Common myeloid progenitor, CD34-positive (primary cell): ENCODE measurements around the gene ACR.

ENCODE experiments used
- CTCF ChIA-PET: fragments of 350-600 bp; sonication (Branson Sonifier 250); formaldehyde crosslinking; loops from one replicate; lab custom pipeline; 2021; ENCODE audit warnings: antibody characterized with exemption; lab: Charles Lee
- POLR2A ChIA-PET: fragments of 350-600 bp; sonication (Branson Sonifier 250); formaldehyde crosslinking; loops from one replicate; lab custom pipeline; 2021; ENCODE audit warnings: antibody characterized with exemption; lab: Charles Lee
- DNase-seq, 3 donors: peaks; one replicate each; pipeline versions ENCODE4 v3.0.0 to v3.0.0-alpha.2; 2013
- H3K27ac ChIP-seq, 2 experiments: 1 replicate in 1 of 2; 2 replicates in 1 of 2; pipeline ENCODE4 v1.7.0; 2013; ENCODE audit warnings: inconsistent platforms in 2 of 2, low read length in 2 of 2, mild to moderate bottlenecking in 2 of 2, low read depth in 1 of 2, moderate library complexity in 1 of 2; ENCODE audit not compliant: severe bottlenecking in 2 of 2, insufficient read depth in 1 of 2, poor library complexity in 1 of 2
- H3K27me3 ChIP-seq, 5 experiments: replicated peaks in 2 of 5; 1 replicate in 3 of 5; 2 replicates in 2 of 5; pipeline versions ENCODE4 v1.6.1 to v1.7.0; 2013; ENCODE audit warnings: low read length in 4 of 5, mild to moderate bottlenecking in 2 of 5, moderate library complexity in 2 of 5, inconsistent platforms in 1 of 5; ENCODE audit not compliant: insufficient read depth in 5 of 5, control insufficient read depth in 4 of 5
- H3K36me3 ChIP-seq, 4 experiments: 1 replicate in 2 of 4; 2 replicates in 2 of 4; pipeline versions ENCODE4 v1.6.1 to v1.7.0; 2013; ENCODE audit warnings: low read length in 3 of 4, control low read depth in 1 of 4, mild to moderate bottlenecking in 1 of 4; ENCODE audit not compliant: control insufficient read depth in 4 of 4, insufficient read depth in 4 of 4
- H3K4me1 ChIP-seq, 4 experiments: 1 replicate in 3 of 4; 2 replicates in 1 of 4; pipeline versions ENCODE4 v1.6.1 to v1.7.1; 2013; ENCODE audit warnings: low read length in 3 of 4, mild to moderate bottlenecking in 3 of 4, control low read depth in 1 of 4, inconsistent platforms in 1 of 4, moderate library complexity in 1 of 4; ENCODE audit not compliant: control insufficient read depth in 4 of 4, insufficient read depth in 4 of 4; ENCODE audit errors: control extremely low read depth in 1 of 4
- H3K4me3 ChIP-seq, 7 experiments: 1 replicate in 4 of 7; 2 replicates in 3 of 7; pipeline versions ENCODE4 v1.5.1 to v1.7.0; 2013; ENCODE audit warnings: mild to moderate bottlenecking in 7 of 7, low read length in 6 of 7, moderate library complexity in 6 of 7, inconsistent platforms in 2 of 7, low read depth in 2 of 7, control low read depth in 1 of 7; ENCODE audit not compliant: insufficient read depth in 4 of 7, control insufficient read depth in 1 of 7; ENCODE audit errors: extremely low read depth in 1 of 7
- H3K9me3 ChIP-seq, 5 experiments: 1 replicate in 4 of 5; 2 replicates in 1 of 5; pipeline versions ENCODE4 v1.6.1 to v1.7.1; 2013; ENCODE audit warnings: low read length in 4 of 5, mild to moderate bottlenecking in 2 of 5, inconsistent platforms in 1 of 5, low read depth in 1 of 5, moderate library complexity in 1 of 5; ENCODE audit not compliant: control insufficient read depth in 4 of 5, insufficient read depth in 2 of 5; ENCODE audit errors: control extremely low read depth in 1 of 5
- WGBS: methylation state at CpG from one replicate; pipeline ENCODE4 v1.1.5; 2013; ENCODE audit not compliant: insufficient coverage; 5-methylcytosine and 5-hydroxymethylcytosine counted together

ACR gene

DNA sequence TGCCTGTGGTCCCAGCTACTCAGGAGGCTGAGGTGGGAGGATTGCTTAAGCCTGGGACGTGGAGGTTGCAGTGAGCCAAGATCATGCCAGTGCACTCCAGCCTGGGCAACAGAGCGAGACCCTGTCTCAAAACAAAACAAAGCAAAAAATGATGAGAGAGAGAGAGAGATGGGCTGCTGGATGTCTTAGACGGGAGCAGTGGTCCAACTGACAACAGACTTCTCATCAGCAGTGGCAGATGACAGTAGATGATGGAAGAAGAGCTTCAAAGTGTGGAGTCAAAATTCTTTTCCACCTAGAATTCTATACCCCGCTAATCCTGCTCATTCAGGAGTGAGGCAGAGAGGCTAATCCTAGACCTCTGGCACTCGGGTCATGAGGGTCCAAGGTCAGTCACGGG, 29.0 kb upstream of the ACR start:
- Histone ChIP-seq H3K27ac (no peak overlapping the region), H3K9me3 (no peaks in the 10 kb centered on the region), H3K4me1 (no peaks in the 10 kb centered on the region), H3K36me3 (peaks cover 0 to 94% (median 70%) of the 10 kb centered on the region in 4 experiments), H3K4me3 (no peak overlapping the region), H3K27me3 (no peaks in the 10 kb centered on the region)
- ChIA-PET POLR2A (no interaction called here), CTCF (interaction anchor here (1.6 kb wide), 1 partner anchor 9 kb away, joined by 5 read pairs; no protein-coding TSS in a partner anchor)
- WGBS, result 98% methylated on average over 4 of the region's 6 CpGs
- no peak for DNase-seq

DNA sequence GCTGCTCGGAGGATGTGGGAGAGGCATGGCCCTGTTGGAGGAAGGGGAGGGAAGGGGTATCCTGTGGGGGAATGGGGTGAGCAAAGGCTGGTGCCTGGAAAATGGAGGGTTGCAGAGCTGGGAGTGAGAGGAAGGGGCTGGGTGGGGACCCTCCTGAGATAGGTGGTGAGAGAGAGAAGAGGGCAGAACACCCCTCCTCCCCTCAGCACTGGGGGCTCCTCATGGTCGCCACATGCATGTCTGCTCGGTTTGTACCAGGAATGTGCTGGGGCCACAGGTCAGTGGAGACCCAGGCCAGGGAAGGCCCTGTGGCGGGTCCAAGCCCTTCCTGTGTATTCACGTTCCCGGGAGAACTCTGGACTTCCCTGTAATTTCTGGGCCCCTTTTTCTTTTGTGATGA, 27.8 kb upstream of the ACR start:
- H3K4me1 ChIP-seq, result no peaks in the 10 kb centered on the region
- peaks cover 0 to 93% (median 68%) of the 10 kb centered on the region in 4 experiments for H3K36me3 ChIP-seq
- POLR2A ChIA-PET, result no interaction called here
- H3K9me3 ChIP-seq, result no peaks in the 10 kb centered on the region
- H3K4me3 ChIP-seq, result no peak overlapping the region
- 100% methylated on average over 3 of the region's 6 CpGs for WGBS
- no peak for DNase-seq
- CTCF ChIA-PET, result interaction anchor here (1.6 kb wide), 1 partner anchor 10 kb away, joined by 5 read pairs; no protein-coding TSS in a partner anchor
- no peaks in the 10 kb centered on the region for H3K27me3 ChIP-seq
- H3K27ac ChIP-seq, result no peak overlapping the region

DNA sequence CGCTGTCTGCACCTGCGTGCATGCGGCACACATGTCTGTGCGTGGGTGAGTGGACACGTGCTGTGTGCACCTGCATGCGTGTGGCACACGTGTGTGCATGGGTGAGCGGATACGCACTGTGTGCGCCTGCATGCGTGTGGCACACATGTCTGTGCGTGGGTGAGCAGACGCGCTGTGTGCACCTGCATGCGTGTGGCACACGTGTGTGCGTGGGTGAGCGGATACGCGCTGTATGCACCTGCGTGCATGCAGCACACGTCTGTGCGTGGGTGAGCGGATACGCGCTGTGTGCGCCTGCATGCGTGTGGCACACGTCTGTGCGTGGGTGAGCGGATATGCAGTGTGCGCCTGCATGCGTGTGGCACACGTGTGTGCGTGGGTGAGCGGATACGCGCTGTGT, 27.1 kb upstream of the ACR start:
- H3K27me3 ChIP-seq, result no peaks in the 10 kb centered on the region
- no peak overlapping the region for H3K4me3 ChIP-seq
- no peak for DNase-seq
- ChIA-PET CTCF (no interaction called here), POLR2A (no interaction called here)
- no peaks in the 10 kb centered on the region for H3K4me1 ChIP-seq
- peaks cover 0 to 92% (median 70%) of the 10 kb centered on the region in 4 experiments for H3K36me3 ChIP-seq
- H3K27ac ChIP-seq, result no peak overlapping the region
- 98% methylated on average over 37 of the region's 38 CpGs for WGBS
- no peaks in the 10 kb centered on the region for H3K9me3 ChIP-seq

DNA sequence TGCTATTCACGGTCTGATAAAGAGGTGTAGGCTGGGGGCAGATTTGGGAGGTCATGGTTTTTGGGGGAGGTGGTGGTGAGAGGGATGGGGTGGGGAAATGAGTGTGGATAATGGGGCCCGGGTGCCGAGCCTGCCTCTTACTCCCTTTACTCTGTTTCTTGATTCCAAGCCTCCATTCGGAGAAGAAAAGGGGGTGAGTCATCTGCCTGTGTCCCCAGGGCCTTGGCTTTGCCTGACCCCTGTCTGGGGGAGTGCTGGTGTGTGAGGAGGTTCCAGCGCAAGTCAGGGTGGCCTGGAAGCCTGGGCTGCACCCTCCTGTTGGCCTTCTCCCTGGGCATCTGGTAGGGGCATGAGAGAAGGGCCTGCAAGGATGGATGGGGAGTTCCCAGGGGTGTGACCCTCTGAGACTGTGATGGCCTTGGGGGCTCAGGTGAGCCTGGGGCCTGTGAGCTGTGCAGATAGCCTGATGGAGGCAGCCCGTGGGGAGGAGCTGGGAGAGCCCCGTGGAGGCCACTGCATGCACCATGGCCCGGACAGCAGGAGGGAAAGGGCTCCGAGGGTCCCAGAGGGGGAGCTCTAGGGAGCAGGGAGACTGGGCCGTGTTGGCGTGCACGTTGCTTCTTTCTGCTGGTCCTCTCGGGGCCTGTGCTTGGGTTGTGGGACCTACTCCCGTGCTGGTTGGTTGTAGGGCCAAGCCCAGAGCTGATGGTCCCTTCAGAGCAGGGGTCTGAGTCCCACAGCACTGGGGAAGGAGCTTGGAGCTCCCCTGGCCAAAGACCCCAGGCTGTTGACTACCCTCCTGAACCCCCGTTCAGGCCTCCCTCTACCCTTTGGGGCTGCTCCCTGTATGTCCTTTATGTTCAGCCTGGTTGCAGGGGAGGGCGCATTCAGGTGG, 26.3 kb upstream of the ACR start:
- H3K27ac ChIP-seq, result no peak overlapping the region
- no peaks in the 10 kb centered on the region for H3K9me3 ChIP-seq
- no peak for DNase-seq
- no peaks in the 10 kb centered on the region for H3K4me1 ChIP-seq
- POLR2A ChIA-PET, result no interaction called here
- peaks cover 2 to 92% (median 71%) of the 10 kb centered on the region in 4 experiments for H3K36me3 ChIP-seq
- H3K27me3 ChIP-seq, result no peaks in the 10 kb centered on the region
- 96% methylated on average over 13 of the region's 16 CpGs for WGBS
- CTCF ChIA-PET, result no interaction called here
- no peak overlapping the region for H3K4me3 ChIP-seq

DNA sequence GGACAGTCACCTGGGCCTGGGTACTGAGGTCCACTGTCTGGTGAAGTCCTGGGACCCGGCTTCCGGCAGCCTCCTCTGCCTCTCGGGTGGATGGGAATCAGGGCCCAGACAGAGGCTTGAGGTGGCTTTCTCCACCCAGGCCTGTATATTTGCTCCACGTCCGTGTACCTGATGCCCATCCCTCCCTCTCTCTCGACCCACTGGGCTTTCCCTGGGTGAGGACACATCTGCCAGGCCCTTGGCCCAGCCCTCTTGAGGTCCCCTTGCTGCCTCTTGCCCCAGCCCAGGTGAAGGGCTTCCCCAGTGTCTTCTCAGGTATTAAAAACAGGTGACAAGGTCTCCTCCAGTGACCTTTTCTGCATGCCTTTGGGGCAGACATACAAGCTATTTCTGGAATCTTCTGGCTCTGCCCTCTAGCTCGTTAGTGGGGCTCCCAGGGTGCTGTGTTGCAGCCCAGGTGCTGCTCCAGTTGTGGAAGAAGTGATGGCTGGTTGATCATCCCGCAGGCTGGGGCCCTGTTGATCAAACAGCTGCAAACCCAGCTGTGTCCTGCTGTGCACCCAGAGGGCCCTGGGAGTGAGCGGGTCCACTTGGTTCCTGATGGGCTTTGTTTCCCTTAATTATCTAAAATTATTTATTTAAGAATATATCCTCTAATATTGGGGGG, 25.5 kb upstream of the ACR start:
- H3K36me3 ChIP-seq, result peaks cover 6 to 95% (median 73%) of the 10 kb centered on the region in 4 experiments
- ChIA-PET CTCF (no interaction called here), POLR2A (no interaction called here)
- no peak for DNase-seq
- 96% methylated on average over 8 of the region's 9 CpGs for WGBS
- H3K4me3 ChIP-seq, result no peak overlapping the region
- H3K27ac ChIP-seq, result no peak overlapping the region
- no peaks in the 10 kb centered on the region for H3K9me3 ChIP-seq
- H3K27me3 ChIP-seq, result no peaks in the 10 kb centered on the region
- H3K4me1 ChIP-seq, result no peaks in the 10 kb centered on the region

DNA sequence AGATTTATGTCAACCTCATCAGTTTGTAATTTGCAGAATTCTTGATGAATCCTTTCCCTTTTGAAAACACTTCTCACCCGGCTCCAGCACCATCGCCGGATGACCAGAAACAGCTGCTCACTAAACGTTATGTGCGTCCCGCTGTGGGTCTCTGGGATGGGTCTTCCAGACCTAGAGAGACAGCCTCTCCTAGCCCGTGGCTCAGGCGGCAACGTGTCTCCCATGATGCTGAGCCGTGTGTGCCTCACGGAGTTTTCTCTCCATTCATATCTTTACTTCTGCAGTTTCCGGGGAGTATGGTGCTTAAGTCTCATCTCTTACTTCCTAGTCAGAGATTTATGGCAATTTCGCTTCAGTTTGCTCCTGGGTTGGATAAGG, 25.0 kb upstream of the ACR start:
- ChIA-PET CTCF (no interaction called here), POLR2A (no interaction called here)
- 95% methylated on average over 6 of the region's 13 CpGs for WGBS
- no peak overlapping the region for H3K4me3 ChIP-seq
- H3K9me3 ChIP-seq, result no peaks in the 10 kb centered on the region
- H3K4me1 ChIP-seq, result no peaks in the 10 kb centered on the region
- peaks cover 6 to 97% (median 75%) of the 10 kb centered on the region in 4 experiments for H3K36me3 ChIP-seq
- H3K27me3 ChIP-seq, result no peaks in the 10 kb centered on the region
- no peak for DNase-seq
- H3K27ac ChIP-seq, result no peak overlapping the region

DNA sequence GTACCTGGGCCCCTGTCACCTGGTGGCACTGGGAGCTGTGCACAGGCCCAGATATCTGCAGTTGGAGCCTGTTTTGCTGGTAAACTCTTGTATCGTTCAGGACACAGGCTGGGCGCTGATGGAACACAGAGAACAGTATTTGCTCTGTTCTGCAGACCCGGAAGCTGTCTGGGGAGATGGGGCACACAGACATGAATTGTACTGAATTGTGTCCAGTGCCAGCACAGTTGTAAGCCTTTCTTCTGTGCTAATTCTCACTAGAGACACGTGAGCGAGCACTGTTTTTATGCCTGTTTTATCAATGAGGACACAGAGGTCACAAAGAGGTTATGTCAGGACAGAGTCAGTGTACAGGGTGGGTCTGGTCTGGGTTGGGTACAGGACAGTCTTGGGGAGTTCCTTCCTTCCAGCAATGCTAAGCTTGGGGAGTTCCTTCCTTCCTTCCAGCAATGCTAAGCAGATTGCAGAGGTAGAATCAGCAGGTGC, 24.4 kb upstream of the ACR start:
- no peak overlapping the region for H3K4me3 ChIP-seq
- CTCF ChIA-PET, result no interaction called here
- no peak for DNase-seq
- POLR2A ChIA-PET, result no interaction called here
- no peaks in the 10 kb centered on the region for H3K9me3 ChIP-seq
- H3K36me3 ChIP-seq, result peaks cover 6 to 96% (median 75%) of the 10 kb centered on the region in 4 experiments
- no peak overlapping the region for H3K27ac ChIP-seq
- no peaks in the 10 kb centered on the region for H3K27me3 ChIP-seq
- WGBS, result 98% methylated on average over 4 of the region's 5 CpGs
- H3K4me1 ChIP-seq, result no peaks in the 10 kb centered on the region
